Breast epithelium (tissue), 3 donors: Measurements from ENCODE around the gene AMZ1.

ENCODE experiments used
- CTCF ChIP-seq, 3 donors: fragments of 450-650 bp; IDR thresholded peaks; one replicate each; pipeline ENCODE4 v1.5.1; 2016 to 2017; ENCODE audit warnings: antibody characterized with exemption in 3 of 3, mild to moderate bottlenecking in 3 of 3, moderate library complexity in 3 of 3
- POLR2AphosphoS5 ChIP-seq, 3 donors: sonication (generic); formaldehyde crosslinking; IDR thresholded peaks; one replicate each; pipeline ENCODE4 v1.6.1; 2017; ENCODE audit warnings: antibody characterized with exemption in 3 of 3

GRCh38 chr7:2713370-2713769 lies 25.4 kb downstream of the AMZ1 start:
- TF ChIP-seq POLR2AphosphoS5 (IDR thresholded peaks at IDR 0.05), result no peak
- TF ChIP-seq CTCF (IDR thresholded peaks at IDR 0.05), result no peak
